Central memory CD4-positive, alpha-beta T cell (primary cell): ENCODE data around the gene PHC1.
A peak's percentile ranks its signal among the peaks of the same experiment; 100 is the strongest.
"Not testable (repeated sequence)": the region's sequence is repeated elsewhere in the genome, so short reads cannot be mapped to it uniquely, and the experiment has no call there.

Experiments used
- DNase-seq: peaks from one replicate; pipeline ENCODE4 v3.0.0; 2022
- total RNA-seq, 3 experiments: gene quantifications; one replicate each; lab custom pipeline; 2026; lab: John Stamatoyannopoulos, UW

The PHC1 gene
- total RNA-seq = 8.8 to 34.0 (median 26.9) reads per million in 3 experiments

GRCh38 chr12:8914033-8914715 lies at the start of gene PHC1:
Gene PHC1 (plus strand): TSS chr12:8914509. CDS start chr12:8917678, 3,169 bp downstream.
- peak; percentile 74 for DNase-seq

- DNase-seq = no peak
These were observed 47.9 kb upstream of the PHC1 start for GRCh38 chr12:8866429-8866828.

GRCh38 chr12:8867009-8867408 lies 47.3 kb upstream of the PHC1 start:
- no peak for DNase-seq

GRCh38 chr12:8867786-8868185 lies 46.5 kb upstream of the PHC1 start:
- DNase-seq = no peak

GRCh38 chr12:8870586-8870985 lies 43.7 kb upstream of the PHC1 start:
- no peak for DNase-seq

- DNase-seq = no peak
These were observed 43.2 kb upstream of the PHC1 start for GRCh38 chr12:8871068-8871467.

- no peak for DNase-seq
These were observed 37.4 kb upstream of the PHC1 start for GRCh38 chr12:8876887-8877286.

- DNase-seq = no peak
These were observed 27.6 kb upstream of the PHC1 start for GRCh38 chr12:8886502-8887284.

GRCh38 chr12:8887285-8887715 lies 27.0 kb upstream of the PHC1 start:
- no peak for DNase-seq

GRCh38 chr12:8890313-8891085 lies 23.8 kb upstream of the PHC1 start:
- peak; percentile 53 for DNase-seq

GRCh38 chr12:8891976-8892375 lies 22.3 kb upstream of the PHC1 start:
- no peak for DNase-seq

GRCh38 chr12:8894378-8894777 lies 19.9 kb upstream of the PHC1 start:
- DNase-seq = no peak

- no peak for DNase-seq
These were observed 19.3 kb upstream of the PHC1 start for GRCh38 chr12:8894986-8895385.

- no peak for DNase-seq
These were observed 17.2 kb upstream of the PHC1 start for GRCh38 chr12:8897081-8897480.

- no peak for DNase-seq
These were observed 14.5 kb upstream of the PHC1 start for GRCh38 chr12:8899830-8900229.

- not testable (repeated sequence) for DNase-seq
These were observed 11.6 kb upstream of the PHC1 start for GRCh38 chr12:8902703-8903102.

GRCh38 chr12:8903646-8904045 lies 10.7 kb upstream of the PHC1 start:
- no peak for DNase-seq

- no peak for DNase-seq
These were observed 9.6 kb upstream of the PHC1 start for GRCh38 chr12:8904665-8905064.

GRCh38 chr12:8905546-8905945 lies 8.8 kb upstream of the PHC1 start:
- DNase-seq = no peak

- no peak for DNase-seq
These were observed 7.8 kb upstream of the PHC1 start for GRCh38 chr12:8906266-8907180.

GRCh38 chr12:8907513-8907912 lies 6.8 kb upstream of the PHC1 start:
- no peak for DNase-seq

- DNase-seq = no peak
These were observed 4.6 kb upstream of the PHC1 start for GRCh38 chr12:8909752-8910151.
